Midbrain (tissue), 1 donor: ENCODE measurements around the gene PTPN3.
"Not testable (repeated sequence)": the region's sequence is repeated elsewhere in the genome, so short reads cannot be mapped to it uniquely, and the experiment has no call there.

Experiments used
- DNase-seq: peaks from one replicate; lab custom pipeline; 2025; lab: John Stamatoyannopoulos, UW

PTPN3 gene, protein sequence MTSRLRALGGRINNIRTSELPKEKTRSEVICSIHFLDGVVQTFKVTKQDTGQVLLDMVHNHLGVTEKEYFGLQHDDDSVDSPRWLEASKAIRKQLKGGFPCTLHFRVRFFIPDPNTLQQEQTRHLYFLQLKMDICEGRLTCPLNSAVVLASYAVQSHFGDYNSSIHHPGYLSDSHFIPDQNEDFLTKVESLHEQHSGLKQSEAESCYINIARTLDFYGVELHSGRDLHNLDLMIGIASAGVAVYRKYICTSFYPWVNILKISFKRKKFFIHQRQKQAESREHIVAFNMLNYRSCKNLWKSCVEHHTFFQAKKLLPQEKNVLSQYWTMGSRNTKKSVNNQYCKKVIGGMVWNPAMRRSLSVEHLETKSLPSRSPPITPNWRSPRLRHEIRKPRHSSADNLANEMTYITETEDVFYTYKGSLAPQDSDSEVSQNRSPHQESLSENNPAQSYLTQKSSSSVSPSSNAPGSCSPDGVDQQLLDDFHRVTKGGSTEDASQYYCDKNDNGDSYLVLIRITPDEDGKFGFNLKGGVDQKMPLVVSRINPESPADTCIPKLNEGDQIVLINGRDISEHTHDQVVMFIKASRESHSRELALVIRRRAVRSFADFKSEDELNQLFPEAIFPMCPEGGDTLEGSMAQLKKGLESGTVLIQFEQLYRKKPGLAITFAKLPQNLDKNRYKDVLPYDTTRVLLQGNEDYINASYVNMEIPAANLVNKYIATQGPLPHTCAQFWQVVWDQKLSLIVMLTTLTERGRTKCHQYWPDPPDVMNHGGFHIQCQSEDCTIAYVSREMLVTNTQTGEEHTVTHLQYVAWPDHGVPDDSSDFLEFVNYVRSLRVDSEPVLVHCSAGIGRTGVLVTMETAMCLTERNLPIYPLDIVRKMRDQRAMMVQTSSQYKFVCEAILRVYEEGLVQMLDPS

GRCh38 chr9:109498195-109499092, at the start of gene PTPN3:
Gene PTPN3, minus strand, starts transcription at chr9:109498307. Its CDS starts 34,873 bp downstream, at chr9:109463434.
- DNase-seq, result no peak

DNA sequence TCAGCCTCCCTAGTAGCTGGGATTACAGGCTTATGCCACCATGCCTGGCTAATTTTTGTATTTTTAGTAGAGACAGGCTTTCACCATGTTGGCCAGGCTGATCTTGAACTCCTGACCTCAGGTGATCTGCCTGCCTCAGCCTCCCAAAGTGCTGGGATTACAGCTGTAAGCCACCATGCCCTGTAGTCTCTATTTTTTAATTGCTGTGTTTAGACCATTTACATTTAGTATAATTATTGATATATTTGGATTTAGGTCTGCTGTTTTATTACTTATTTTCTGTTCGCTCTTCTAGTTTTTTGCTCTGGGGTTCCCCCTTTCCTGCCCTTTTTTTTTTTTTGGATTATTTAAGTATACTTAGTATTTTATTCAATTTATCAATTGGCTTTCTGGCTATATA, 46.8 kb upstream of the PTPN3 start:
- not testable (repeated sequence) for DNase-seq

DNA sequence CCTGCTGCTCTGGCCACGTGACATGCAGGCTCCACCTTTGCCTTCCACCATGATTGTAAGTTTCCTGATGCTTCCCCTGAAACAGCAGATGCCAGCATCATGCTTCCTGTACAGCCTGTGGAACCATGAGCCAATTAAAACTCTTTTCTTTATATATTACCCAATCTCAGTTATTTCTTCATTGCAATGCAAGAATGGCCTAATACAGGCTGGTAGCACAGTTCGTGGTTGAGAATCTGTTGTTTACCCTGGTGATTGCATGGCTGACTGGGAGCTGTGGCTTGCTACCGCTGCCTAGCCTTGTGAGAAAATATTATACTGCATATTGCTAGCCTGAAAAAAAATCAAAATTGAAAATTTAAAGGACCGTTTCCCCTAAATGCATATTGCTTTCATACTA, 44.8 kb upstream of the PTPN3 start:
- DNase-seq, result no peak

- DNase-seq, result no peak
These were observed 40.2 kb upstream of the PTPN3 start for GRCh38 chr9:109538346-109538745.

- DNase-seq, result no peak
These were observed 39.2 kb upstream of the PTPN3 start for GRCh38 chr9:109537288-109537687.

- DNase-seq, result no peak
These were observed 38.8 kb upstream of the PTPN3 start for GRCh38 chr9:109536859-109537258.

DNA sequence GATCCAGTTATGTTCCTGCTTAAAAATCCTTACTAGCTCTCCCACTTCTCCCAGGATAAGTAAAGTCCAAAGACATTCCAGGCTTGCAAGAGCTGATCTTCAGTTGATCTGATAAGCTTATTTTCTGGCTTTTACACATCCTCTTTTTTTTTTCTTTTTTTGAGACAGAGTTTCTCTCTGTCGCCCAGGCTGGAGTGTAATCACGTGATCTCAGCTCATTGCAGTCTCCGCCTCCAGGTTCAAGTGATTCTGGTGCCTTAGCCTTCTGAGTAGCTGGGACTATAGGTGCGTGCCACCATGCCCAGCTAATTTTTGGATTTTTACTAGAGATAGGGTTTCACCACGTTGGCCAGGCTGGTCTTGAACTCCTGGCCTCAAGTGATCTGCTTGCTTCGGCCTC, 37.3 kb upstream of the PTPN3 start:
- no peak for DNase-seq

DNA sequence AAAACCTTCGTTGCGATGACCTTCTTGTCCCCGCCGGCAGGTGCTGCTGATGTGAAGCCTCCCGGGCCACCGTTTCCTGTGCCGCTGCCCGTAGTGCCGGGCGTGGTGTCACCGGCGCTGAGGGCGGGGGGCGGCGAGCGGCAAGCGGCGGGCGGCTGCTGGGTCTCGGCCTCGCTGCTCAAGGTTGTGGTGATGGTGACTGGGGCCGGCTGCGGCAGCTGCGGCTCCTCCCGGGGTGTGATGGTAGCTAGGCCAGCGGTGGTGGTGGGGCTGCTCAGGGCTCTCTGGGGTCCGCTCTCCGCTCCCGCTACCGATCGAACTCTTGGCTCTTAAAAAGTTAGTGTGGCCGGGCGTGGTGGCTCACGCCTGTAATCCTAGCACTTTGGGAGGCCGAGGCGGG, 36.0 kb upstream of the PTPN3 start:
- no peak for DNase-seq

GRCh38 chr9:109532652-109533051, 34.5 kb upstream of the PTPN3 start:
- not testable (repeated sequence) for DNase-seq

DNA sequence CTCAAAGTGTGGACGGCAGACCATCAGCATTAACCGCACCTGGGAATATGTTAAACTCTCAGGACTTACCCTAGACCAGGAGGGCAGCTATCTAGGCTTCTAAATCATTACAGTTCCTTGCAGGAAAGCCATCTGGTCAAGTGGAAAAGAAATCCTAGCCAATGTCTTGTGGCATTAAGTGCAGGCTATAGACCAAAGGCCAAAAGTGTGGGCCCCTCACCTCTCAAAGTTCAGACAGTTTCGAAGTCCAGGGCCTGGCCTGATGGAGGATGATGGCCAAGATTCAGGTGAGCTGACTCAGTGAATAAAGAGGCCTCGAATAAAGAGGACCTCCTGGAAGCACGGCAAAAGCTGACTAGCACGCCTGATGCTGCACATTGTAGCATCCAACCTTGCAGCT, 24.0 kb upstream of the PTPN3 start:
- DNase-seq, result no peak

DNA sequence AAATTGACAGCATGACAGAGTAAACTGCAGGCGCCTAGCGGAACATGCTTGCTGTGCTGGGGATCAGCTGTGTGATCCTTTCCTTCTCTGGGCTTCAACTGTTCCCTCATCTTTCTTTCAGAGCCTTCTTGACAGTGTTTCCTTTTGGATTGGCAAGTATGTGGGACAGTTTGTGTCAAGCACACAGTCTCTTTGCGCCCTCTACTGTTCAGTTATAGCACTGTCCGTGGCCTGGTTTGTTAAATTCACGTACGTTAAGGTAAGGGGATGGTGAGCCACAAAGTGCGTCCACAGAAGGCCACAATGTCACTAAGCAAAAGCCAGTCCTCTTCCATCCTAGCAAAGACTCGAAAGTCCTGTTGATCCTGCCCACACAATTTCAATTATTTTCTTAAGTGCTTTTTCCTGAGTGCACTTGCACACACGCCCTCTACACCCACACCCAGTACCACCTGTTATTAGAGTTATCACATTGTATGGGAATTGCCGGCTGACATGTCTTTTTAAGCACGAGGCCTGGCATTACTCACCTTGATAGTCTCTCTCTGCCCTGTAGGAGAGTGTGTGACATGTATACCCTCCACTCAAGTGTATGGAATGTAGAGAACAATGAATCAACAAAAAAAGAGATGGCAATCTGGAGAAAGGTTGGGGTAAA, 22.5 kb upstream of the PTPN3 start:
- peak; percentile 70 for DNase-seq

- DNase-seq, result no peak
These were observed 21.3 kb upstream of the PTPN3 start for GRCh38 chr9:109519366-109519765.

DNA sequence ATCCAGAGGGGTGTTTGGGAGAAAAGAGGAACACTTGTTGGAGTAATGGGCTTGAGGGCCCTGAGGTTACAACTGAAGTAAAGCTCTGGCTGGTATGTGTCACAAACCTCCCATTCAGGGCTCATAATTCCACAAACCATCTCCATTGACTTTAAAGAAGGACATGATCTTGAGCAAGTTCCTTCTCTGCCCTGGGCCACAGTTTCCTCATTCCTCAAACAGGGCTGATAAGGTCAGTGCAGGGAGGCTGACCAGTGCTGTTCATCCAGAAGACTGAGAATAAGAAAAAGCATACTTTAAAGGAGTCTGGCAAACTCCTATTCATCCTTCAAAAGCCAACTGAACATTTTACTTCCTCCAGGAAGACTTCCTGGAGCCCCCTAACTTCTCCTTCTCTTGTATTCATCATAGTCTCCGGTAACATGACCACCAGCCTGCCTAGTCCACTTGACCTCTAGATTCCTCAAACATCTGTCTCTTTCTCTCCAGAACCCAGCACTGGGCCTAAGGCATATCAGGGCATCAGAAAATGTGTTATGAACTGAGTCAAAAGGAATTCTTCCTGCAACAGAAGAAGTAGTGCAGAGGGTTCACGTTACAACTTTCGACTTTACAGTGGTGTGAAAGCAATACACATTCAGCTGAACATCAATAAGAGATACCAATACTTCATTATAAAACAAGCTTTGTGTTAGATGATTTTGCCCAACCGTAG, 20.7 kb upstream of the PTPN3 start:
- no peak for DNase-seq

- DNase-seq, result peak; percentile 12
These were observed 19.8 kb upstream of the PTPN3 start for GRCh38 chr9:109517901-109518377.

GRCh38 chr9:109513871-109514270, 15.8 kb upstream of the PTPN3 start:
- no peak for DNase-seq

DNA sequence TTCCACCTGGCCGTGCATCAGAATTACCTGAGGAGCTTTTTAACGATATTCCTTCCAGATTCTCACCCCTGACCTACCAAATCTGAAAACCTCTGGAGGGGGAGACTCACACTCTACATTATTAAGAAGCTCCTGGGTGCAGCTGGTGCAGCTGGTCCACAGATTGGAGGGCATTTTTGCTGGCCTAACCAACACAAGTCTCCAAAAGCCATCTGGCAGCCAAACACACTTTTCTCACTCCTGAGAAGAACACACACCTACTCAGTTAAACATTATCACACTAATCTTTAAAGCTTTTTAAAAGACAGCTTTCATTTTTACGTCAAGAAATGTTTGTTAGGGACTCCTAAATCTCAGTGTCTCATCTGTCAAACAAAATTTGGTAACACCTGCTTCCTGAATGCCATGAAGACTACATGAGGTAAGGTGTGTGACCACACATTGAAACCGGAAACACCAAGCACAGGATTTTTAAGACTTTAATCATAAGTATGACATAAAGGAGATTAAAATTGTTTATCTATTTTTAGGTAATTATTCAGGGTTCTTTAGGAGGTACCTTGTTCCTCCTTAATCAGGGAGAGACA, 14.2 kb upstream of the PTPN3 start:
- DNase-seq, result no peak

GRCh38 chr9:109510506-109510905, 12.4 kb upstream of the PTPN3 start:
- DNase-seq, result no peak

- not testable (repeated sequence) for DNase-seq
These were observed 11.9 kb upstream of the PTPN3 start for GRCh38 chr9:109510042-109510441.

GRCh38 chr9:109509611-109510010, 11.5 kb upstream of the PTPN3 start:
- DNase-seq, result no peak

- DNase-seq, result no peak
These were observed 9.3 kb upstream of the PTPN3 start for GRCh38 chr9:109507421-109507838.
